Osteoblast (primary cell): ENCODE data around the gene FHIT. TPM values are rescaled to one million over a fixed set of nuclear protein-coding genes. Genes with fewer than 3 reads are reported as not detected.

ENCODE experiments used
- DNase-seq: peaks from one replicate; pipeline ENCODE4 v3.0.0; 2011; ENCODE audit warnings: low spot score, mixed read lengths; ENCODE audit not compliant: insufficient read length; ENCODE audit errors: missing footprints
- H2AFZ ChIP-seq: 2 replicates; pipeline ENCODE4 v1.6.0; 2011; ENCODE audit warnings: mild to moderate bottlenecking, low read length
- H3K27ac ChIP-seq: 2 replicates; pipeline ENCODE4 v1.5.1; 2011; ENCODE audit warnings: mild to moderate bottlenecking, low read depth, low read length, moderate library complexity
- H3K27me3 ChIP-seq: 2 replicates; pipeline ENCODE4 v1.6.0; 2012; ENCODE audit warnings: mild to moderate bottlenecking, control low read depth, inconsistent platforms, low read length, moderate library complexity; ENCODE audit not compliant: insufficient read depth
- H3K36me3 ChIP-seq: 2 replicates; pipeline ENCODE4 v1.5.1; 2011; ENCODE audit warnings: mild to moderate bottlenecking, low read length, control low read depth, moderate library complexity; ENCODE audit not compliant: insufficient read depth
- H3K4me1 ChIP-seq: 2 replicates; pipeline ENCODE4 v1.5.1; 2011; ENCODE audit warnings: mild to moderate bottlenecking, low read length, control low read depth, moderate library complexity; ENCODE audit not compliant: insufficient read depth
- H3K4me2 ChIP-seq: 2 replicates; pipeline ENCODE4 v1.6.0; 2011; ENCODE audit warnings: mild to moderate bottlenecking, low read length; ENCODE audit not compliant: insufficient read depth
- H3K4me3 ChIP-seq: fragments of 200-600 bp; sonication (generic); 3 replicates; pipeline ENCODE4 v1.5.1; 2012; ENCODE audit warnings: mild to moderate bottlenecking, low read length, inconsistent platforms; ENCODE audit not compliant: insufficient read depth
- H3K79me2 ChIP-seq: 2 replicates; pipeline ENCODE4 v1.6.0; 2012; ENCODE audit warnings: mild to moderate bottlenecking, low read length, control low read depth, inconsistent platforms; ENCODE audit not compliant: insufficient read depth
- H3K9me3 ChIP-seq: 2 replicates; pipeline ENCODE4 v1.5.1; 2011; ENCODE audit warnings: low read depth, low read length, control low read depth
- H4K20me1 ChIP-seq: 2 replicates; pipeline ENCODE4 v1.6.0; 2012; ENCODE audit warnings: mild to moderate bottlenecking, low read length, control low read depth; ENCODE audit not compliant: insufficient read depth
- CTCF ChIP-seq: IDR thresholded peaks from 2 replicates; pipeline ENCODE4 v1.5.1; 2011; ENCODE audit warnings: mild to moderate bottlenecking, low read depth, low read length, moderate library complexity; ENCODE audit errors: extremely low read depth
- total RNA-seq: library from RNA; depleted of rRNA; stranded (reverse); fragments of >200 nt; gene quantifications from 2 replicates; pipeline ENCODE4 v1.2.3, GENCODE V29; 2012

The FHIT gene
- total RNA-seq, 1 donor: 3.3 TPM

DNA sequence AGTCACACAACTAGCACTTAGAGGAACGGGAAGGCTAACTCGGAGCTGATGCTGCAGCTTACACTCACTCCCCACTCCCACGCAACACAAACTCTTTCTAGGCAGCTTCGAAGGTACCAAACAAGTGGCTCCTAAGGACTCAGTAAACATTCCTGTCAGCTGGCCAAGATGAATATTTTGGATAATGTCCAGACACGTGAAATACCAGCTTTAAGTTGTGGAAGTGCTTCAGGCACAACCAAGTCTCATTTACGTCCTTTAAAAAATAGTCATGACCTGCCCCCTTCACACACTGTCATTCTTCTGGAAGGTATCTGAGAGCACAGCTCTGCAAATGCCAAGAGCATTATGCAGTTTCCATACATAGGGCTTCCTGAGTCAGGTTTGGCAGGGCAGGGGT is 1195.5 kb downstream of the FHIT start:
- no peaks in the 10 kb centered on the region for H3K4me1 ChIP-seq
- H3K4me2 ChIP-seq: no peak overlapping the region
- H3K79me2 ChIP-seq: no peaks in the 10 kb centered on the region
- H3K27ac ChIP-seq: no peak overlapping the region
- DNase-seq: no peak
- H3K36me3 ChIP-seq: no peaks in the 10 kb centered on the region
- H3K27me3 ChIP-seq: no peaks in the 10 kb centered on the region
- no peak for TF ChIP-seq CTCF
- no peaks in the 10 kb centered on the region for H4K20me1 ChIP-seq
- H2AFZ ChIP-seq: no peak overlapping the region
- no peaks in the 10 kb centered on the region for H3K9me3 ChIP-seq
- H3K4me3 ChIP-seq: no peak overlapping the region

- no peak for TF ChIP-seq CTCF
- Histone ChIP-seq H3K79me2 (no peaks in the 10 kb centered on the region), H3K4me1 (no peaks in the 10 kb centered on the region), H3K9me3 (no peaks in the 10 kb centered on the region), H3K27ac (no peak overlapping the region), H3K4me2 (no peak overlapping the region), H3K27me3 (no peaks in the 10 kb centered on the region), H3K4me3 (no peak overlapping the region), H4K20me1 (no peaks in the 10 kb centered on the region), H2AFZ (no peak overlapping the region), H3K36me3 (no peaks in the 10 kb centered on the region)
- DNase-seq: no peak
These were observed 1197.6 kb downstream of the FHIT start for GRCh38 chr3:60053526-60054265.

GRCh38 chr3:60048447-60048848 is 1202.8 kb downstream of the FHIT start:
- Histone ChIP-seq H3K9me3 (no peaks in the 10 kb centered on the region), H3K36me3 (no peaks in the 10 kb centered on the region), H4K20me1 (no peaks in the 10 kb centered on the region)

More at GRCh38 chr3:60048447-60048848, 1202.8 kb downstream of the FHIT start:
- Histone ChIP-seq H3K27ac (no peak overlapping the region), H3K27me3 (no peaks in the 10 kb centered on the region), H3K4me3 (no peak overlapping the region), H3K79me2 (no peaks in the 10 kb centered on the region), H3K4me2 (no peak overlapping the region), H2AFZ (no peak overlapping the region), H3K4me1 (no peaks in the 10 kb centered on the region)
- TF ChIP-seq CTCF: no peak
- no peak for DNase-seq
